ENCODE measurements around the gene GEMIN4.
A peak's percentile ranks its signal among the peaks of the same experiment; 100 is the strongest.

GEMIN4 gene

GRCh38 chr17:746181-746580, 5.9 kb downstream of the GEMIN4 start:
- H3K27ac Mint-ChIP-seq: no peak overlapping the region
- peaks cover 34% of the 10 kb centered on the region for H3K9me3 Mint-ChIP-seq
- peaks cover 14% of the 10 kb centered on the region for H3K4me1 Mint-ChIP-seq
- H3K36me3 Mint-ChIP-seq (ENCODE audit: low read depth): peaks cover 97% of the 10 kb centered on the region
- no peak for DNase-seq
- no peak for TF ChIP-seq CTCF (IDR thresholded peaks at IDR 0.05)
- H3K4me3 Mint-ChIP-seq: no peak overlapping the region
- H3K27me3 Mint-ChIP-seq (ENCODE audit: low read depth, poor library complexity): peaks cover 4% of the 10 kb centered on the region

- H3K4me3 Mint-ChIP-seq: no peak overlapping the region
- H3K36me3 Mint-ChIP-seq (ENCODE audit: low read depth): peaks cover 97% of the 10 kb centered on the region
- H3K9me3 Mint-ChIP-seq: peaks cover 28% of the 10 kb centered on the region
- H3K27me3 Mint-ChIP-seq (ENCODE audit: low read depth, poor library complexity): peaks cover 4% of the 10 kb centered on the region
- no peak for TF ChIP-seq CTCF (IDR thresholded peaks at IDR 0.05)
- peaks cover 7% of the 10 kb centered on the region for H3K4me1 Mint-ChIP-seq
- H3K27ac Mint-ChIP-seq: no peak overlapping the region
- DNase-seq: no peak
Measured at GRCh38 chr17:745406-745805, 6.7 kb downstream of the GEMIN4 start.

- Mint-ChIP-seq H3K4me3 (no peak overlapping the region), H3K36me3 (ENCODE audit: low read depth) (peaks cover 96% of the 10 kb centered on the region), H3K4me1 (peaks cover 4% of the 10 kb centered on the region), H3K27me3 (ENCODE audit: low read depth, poor library complexity) (peaks cover 4% of the 10 kb centered on the region), H3K9me3 (peaks cover 23% of the 10 kb centered on the region), H3K27ac (no peak overlapping the region)
- TF ChIP-seq CTCF (IDR thresholded peaks at IDR 0.05): no peak
- DNase-seq: no peak
Measured at GRCh38 chr17:744937-745336, 7.1 kb downstream of the GEMIN4 start.

- Mint-ChIP-seq H3K36me3 (ENCODE audit: low read depth) (peaks cover 88% of the 10 kb centered on the region), H3K9me3 (peaks cover 9% of the 10 kb centered on the region), H3K27me3 (ENCODE audit: low read depth, poor library complexity) (peaks cover 4% of the 10 kb centered on the region), H3K27ac (peak overlapping the region; percentile 94), H3K4me3 (no peak overlapping the region), H3K4me1 (no peaks in the 10 kb centered on the region)
- TF ChIP-seq CTCF (IDR thresholded peaks at IDR 0.05): no peak
- DNase-seq: no peak
Measured at GRCh38 chr17:743139-743538, 8.9 kb downstream of the GEMIN4 start.

- peak overlapping the region; percentile 73 for H3K27ac Mint-ChIP-seq
- no peaks in the 10 kb centered on the region for H3K4me1 Mint-ChIP-seq
- no peak overlapping the region for H3K4me3 Mint-ChIP-seq
- H3K27me3 Mint-ChIP-seq (ENCODE audit: low read depth, poor library complexity): peaks cover 7% of the 10 kb centered on the region
- DNase-seq: no peak
- TF ChIP-seq CTCF (IDR thresholded peaks at IDR 0.05): no peak
- H3K9me3 Mint-ChIP-seq: no peaks in the 10 kb centered on the region
- H3K36me3 Mint-ChIP-seq (ENCODE audit: low read depth): peaks cover 88% of the 10 kb centered on the region
Measured at GRCh38 chr17:742147-742793, 9.8 kb downstream of the GEMIN4 start.
